K562 (cell line): ENCODE measurements around the gene MAL. TPM values are rescaled to one million over a fixed set of nuclear protein-coding genes. Genes with fewer than 3 reads are reported as not detected.

Source experiments
- ATAC-seq: fragments of 200-7000 bp; cut with Tn5 transposase; 3 replicates; pipeline ENCODE4 v1.9.1; 2020; ENCODE audit warnings: moderate library complexity
- BruUV-seq: library from RNA; stranded (reverse); fragments of 400-500 nt; replicated peaks from 2 replicates; lab custom pipeline; 2021; lab: Mats Ljungman, UMichigan
- CTCF ChIA-PET: fragments of 300-600 bp; formaldehyde crosslinking; extraction: SDS; loops from one replicate; lab custom pipeline; 2021; ENCODE audit warnings: low intra/inter-chr PET ratio; lab: Yijun Ruan, JAX
- POLR2A ChIA-PET: fragments of 300-600, 350-650 bp; sonication (Branson Sonifier 250); formaldehyde crosslinking; extraction: SDS; loops from one replicate; lab custom pipeline; 2021; ENCODE audit warnings: antibody characterized with exemption, inconsistent platforms; lab: Yijun Ruan, JAX
- DNase-seq, 4 experiments: peaks; one replicate each; pipeline versions ENCODE4 v3.0.0 to v3.0.0-alpha.2; 2011 to 2018; ENCODE audit warnings: low spot score in 3 of 4, mixed read lengths in 3 of 4; ENCODE audit errors: extremely low read depth in 1 of 4
- FAIRE-seq: peaks from 2 replicates; lab custom pipeline; 2011; peaks lifted over from hg19 to GRCh38; lab: Jason Lieb, UNC
- H2AFZ ChIP-seq: 2 replicates; pipeline ENCODE4 v1.6.0; 2011; ENCODE audit warnings: low read depth, low read length, control low read depth, inconsistent platforms
- H3K27ac ChIP-seq: fragments of 200-600 bp; 3 replicates; pipeline ENCODE4 v1.8.0; 2011; ENCODE audit warnings: low read depth, mild to moderate bottlenecking, control low read depth, inconsistent platforms, low read length, moderate library complexity, mixed read lengths; ENCODE audit errors: extremely low read depth
- H3K27me3 ChIP-seq, 2 experiments: fragments of 300-600 bp in 1 of 2; 2 replicates in 1 of 2; 3 replicates in 1 of 2; pipeline versions ENCODE4 v1.6.0 to v1.8.0; 2011; ENCODE audit warnings: inconsistent platforms in 2 of 2, low read length in 2 of 2, mild to moderate bottlenecking in 1 of 2, mixed read lengths in 1 of 2, moderate library complexity in 1 of 2; ENCODE audit not compliant: control insufficient read depth in 2 of 2, insufficient read depth in 2 of 2
- H3K36me3 ChIP-seq: fragments of 300-600 bp; 3 replicates; pipeline ENCODE4 v1.8.0; 2011; ENCODE audit warnings: mild to moderate bottlenecking, low read length, inconsistent platforms; ENCODE audit not compliant: control insufficient read depth, insufficient read depth
- H3K4me1 ChIP-seq, 2 experiments: fragments of 200-600 bp in 1 of 2; replicated peaks in 1 of 2; 2 replicates in 1 of 2; 3 replicates in 1 of 2; pipeline versions ENCODE4 v1.5.1 to v1.8.0; 2011; ENCODE audit warnings: inconsistent platforms in 2 of 2, low read length in 2 of 2, mild to moderate bottlenecking in 1 of 2, mixed read lengths in 1 of 2, moderate library complexity in 1 of 2; ENCODE audit not compliant: control insufficient read depth in 2 of 2, insufficient read depth in 2 of 2
- H3K4me2 ChIP-seq: 2 replicates; pipeline ENCODE4 v1.6.1; 2011; ENCODE audit warnings: low read length, control low read depth, inconsistent platforms, mixed read lengths; ENCODE audit not compliant: insufficient read depth
- H3K4me3 ChIP-seq: fragments of 200-600 bp; sonication (generic), shearing (Covaris generic); 2 replicates; pipeline ENCODE4 v1.5.1; 2016; ENCODE audit warnings: control low read depth, inconsistent platforms
- H3K79me2 ChIP-seq: fragments of 200-600 bp; 3 replicates; pipeline ENCODE4 v1.8.0; 2011; ENCODE audit warnings: low read length, inconsistent platforms; ENCODE audit not compliant: control insufficient read depth, insufficient read depth
- H3K9ac ChIP-seq, 2 experiments: 2 replicates each; pipeline versions ENCODE4 v1.6.0 to v1.6.1; 2011; ENCODE audit warnings: low read depth in 2 of 2, low read length in 2 of 2, control low read depth in 1 of 2, inconsistent platforms in 1 of 2, mild to moderate bottlenecking in 1 of 2, mixed read lengths in 1 of 2; ENCODE audit not compliant: insufficient read depth in 1 of 2
- H3K9me1 ChIP-seq: one replicate; pipeline ENCODE4 v1.6.0; 2011; ENCODE audit warnings: inconsistent platforms, mild to moderate bottlenecking, low read length, moderate library complexity; ENCODE audit not compliant: control insufficient read depth, insufficient read depth
- H3K9me3 ChIP-seq: replicated peaks from 2 replicates; pipeline ENCODE4 v1.5.1; 2011; ENCODE audit warnings: low read depth, low read length, inconsistent platforms; ENCODE audit not compliant: control insufficient read depth, insufficient read depth
- H4K20me1 ChIP-seq: replicated peaks from 2 replicates; pipeline ENCODE4 v1.6.1; 2011; ENCODE audit warnings: low read length, inconsistent platforms, mixed read lengths; ENCODE audit not compliant: control insufficient read depth, insufficient read depth
- GABPB1 ChIP-seq: sonication (generic); formaldehyde crosslinking; IDR thresholded peaks from 2 replicates; pipeline ENCODE4 v1.8.0; 2022; ENCODE audit warnings: mild to moderate bottlenecking, missing genetic modification reagents
- GATAD2B ChIP-seq: fragments of 450-650 bp; IDR thresholded peaks from 2 replicates; pipeline ENCODE4 v1.6.1; 2017; ENCODE audit warnings: mild to moderate bottlenecking, borderline replicate concordance
- SIN3A ChIP-seq, 2 experiments: fragments of 150-350 bp in 1 of 2; IDR thresholded peaks; 2 replicates each; pipeline ENCODE4 v1.6.1; 2011 to 2016; ENCODE audit warnings: borderline replicate concordance in 2 of 2, low read depth in 2 of 2, low read length in 2 of 2, mild to moderate bottlenecking in 2 of 2, moderate library complexity in 2 of 2; ENCODE audit not compliant: control insufficient read depth in 1 of 2
- TCFL5 ChIP-seq: fragments of 250-450 bp; sonication (Bioruptor Pico); conservative IDR thresholded peaks from 2 replicates; pipeline ENCODE4 v1.6.1; 2021; ENCODE audit warnings: mild to moderate bottlenecking, moderate library complexity, matching md5 sums
- ZFPM2 ChIP-seq: fragments of 250-450 bp; sonication (Bioruptor Pico); IDR thresholded peaks from 2 replicates; pipeline ENCODE4 v1.5.1; 2022; ENCODE audit warnings: mild to moderate bottlenecking
- ZNF217 ChIP-seq: sonication (generic); formaldehyde crosslinking; IDR thresholded peaks from 2 replicates; pipeline ENCODE4 v1.8.0; 2022; ENCODE audit warnings: mild to moderate bottlenecking, missing genetic modification reagents
- WGBS: fragments of 100-300 bp; shearing (Covaris generic); methylation state at CpG from one replicate; pipeline ENCODE4 v1.1.6; 2016; ENCODE audit warnings: low coverage, mixed read lengths; ENCODE audit not compliant: insufficient coverage; ENCODE audit errors: missing lambda C conversion rate; 5-methylcytosine and 5-hydroxymethylcytosine counted together
- in situ Hi-C: fragments of 300-500 bp; cut with MboI; formaldehyde crosslinking; loops from 4 replicates; pipeline ENCODE4 v1.15.0; 2018; ENCODE audit warnings: inconsistent platforms, mixed read lengths
- intact Hi-C: fragments of 100-400 bp; cut with micrococcal nuclease; formaldehyde crosslinking; loops from 2 replicates; pipeline ENCODE4 v1.14.2; 2022
- polyA plus RNA-seq, 8 experiments: library from polyadenylated mRNA; depleted of rRNA in 4 of 8; stranded (reverse) in 5 of 8; unstranded in 3 of 8; fragments of >200 nt; fragmentation: Nextera tagmentation in 2 of 8; fragmentation: Illumina TruSeq in 1 of 8; extraction: Ambion mirVana in 2 of 8; extraction: Trizol in 1 of 8; gene quantifications; 2 replicates each; pipeline versions ENCODE4 v1.2.1 to v1.2.3, GENCODE V29; 2011 to 2014; ENCODE audit warnings: inconsistent platforms in 1 of 8, missing spikeins in 1 of 8
- total RNA-seq, 7 experiments: library from RNA; depleted of rRNA in 6 of 7; stranded (reverse); fragments of >200 nt in 6 of 7; fragmentation: Illumina TruSeq in 2 of 7; extraction: Trizol in 2 of 7; gene quantifications; 2 replicates each; pipeline versions ENCODE4 v1.2.1 to v1.2.3, GENCODE V29; 2011 to 2021; ENCODE audit warnings: low replicate concordance in 1 of 7

MAL gene
- total and polyA plus RNA-seq, 9 of the 15 experiments (the other 6 are each of a cell fraction or from before 2014, with no cell fraction given), result not detected

DNA sequence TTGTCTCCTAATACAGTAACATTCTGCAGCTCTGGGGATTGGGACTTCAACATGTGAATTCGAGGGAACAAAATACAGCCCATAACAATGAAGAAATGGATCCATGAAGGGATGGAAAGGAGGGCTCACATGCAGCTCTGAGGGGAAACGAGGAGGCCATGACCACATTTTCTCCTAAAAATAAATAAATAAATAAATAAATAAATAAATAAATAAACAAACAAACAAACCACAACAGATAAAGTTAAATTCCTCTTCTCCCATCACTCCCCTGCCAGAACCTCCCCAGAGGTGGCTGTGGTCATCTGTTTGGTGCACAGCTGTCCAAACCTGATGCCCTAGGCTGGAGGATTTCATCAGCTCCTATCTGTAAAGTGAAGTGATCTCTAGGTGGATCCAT, 42.7 kb downstream of the MAL start:
- DNase-seq (no peak), ATAC-seq (no peak), FAIRE-seq (no peak)
- no peaks in the 10 kb centered on the region for H3K9me1 ChIP-seq
- in situ Hi-C loops (no loop called here), intact Hi-C loops (no loop called here)
- no TSS peak for BruUV-seq
- H3K4me2 ChIP-seq, result no peak overlapping the region
- H3K36me3 ChIP-seq, result no peaks in the 10 kb centered on the region
- H3K27ac ChIP-seq, result no peak overlapping the region
- H3K9me3 ChIP-seq, result no peaks in the 10 kb centered on the region
- TF ChIP-seq ZFPM2 (CRISPR knock-in tag), result no peak
- H3K79me2 ChIP-seq, result no peaks in the 10 kb centered on the region
- no peak overlapping the region for H3K9ac ChIP-seq
- peaks cover 15 to 22% of the 10 kb centered on the region in 2 experiments for H3K27me3 ChIP-seq
- CTCF ChIA-PET, result no interaction called here
- no peaks in the 10 kb centered on the region for H4K20me1 ChIP-seq
- POLR2A ChIA-PET, result no interaction called here
- H3K4me1 ChIP-seq, result no peaks in the 10 kb centered on the region
- 0% methylated on average over 2 of the region's 2 CpGs for WGBS
- no peak overlapping the region for H2AFZ ChIP-seq
- H3K4me3 ChIP-seq, result no peak overlapping the region

DNA sequence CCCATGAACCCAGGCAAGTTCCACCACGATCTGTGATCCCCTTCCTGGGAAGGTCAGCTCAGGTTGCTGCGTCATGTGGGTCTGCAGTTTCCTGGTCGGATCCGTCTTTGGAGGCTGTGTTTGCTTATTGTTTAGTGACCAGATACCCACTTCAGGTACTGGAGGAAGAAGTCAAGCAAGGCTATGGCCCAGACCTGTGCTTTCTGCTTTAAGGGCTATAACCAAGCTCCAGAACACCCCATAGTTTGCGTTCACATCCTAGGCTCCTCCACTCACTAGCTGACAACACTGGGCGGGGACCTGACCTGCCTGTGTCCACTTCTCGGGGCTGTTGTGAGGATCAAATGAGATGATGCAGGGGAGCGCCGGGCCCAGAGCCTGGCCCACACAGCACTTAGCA, 44.0 kb downstream of the MAL start:
- in situ Hi-C loops (no loop called here), intact Hi-C loops (no loop called here)
- no peaks in the 10 kb centered on the region for H3K36me3 ChIP-seq
- no peaks in the 10 kb centered on the region for H3K79me2 ChIP-seq
- no peak overlapping the region for H3K27ac ChIP-seq
- WGBS, result 4% methylated on average over 9 of the region's 9 CpGs
- ATAC-seq, result peak; percentile 40; the same call in 2 of the 3 replicates
- CTCF ChIA-PET, result no interaction called here
- H3K9me1 ChIP-seq, result no peaks in the 10 kb centered on the region
- no peak overlapping the region for H3K4me3 ChIP-seq
- H3K4me1 ChIP-seq, result no peaks in the 10 kb centered on the region
- peak in 1 of 4 experiments; percentile 4 for DNase-seq
- H3K9ac ChIP-seq, result no peak overlapping the region
- FAIRE-seq, result no peak
- no peaks in the 10 kb centered on the region for H3K9me3 ChIP-seq
- no peak overlapping the region for H2AFZ ChIP-seq
- POLR2A ChIA-PET, result no interaction called here
- H3K27me3 ChIP-seq, result peaks cover 15 to 28% of the 10 kb centered on the region in 2 experiments
- TF ChIP-seq ZNF217 (no peak), GATAD2B (no peak), TCFL5 (CRISPR knock-in tag) (no peak), GABPB1 (CRISPR knock-in tag) (no peak), SIN3A (IDR thresholded peaks at IDR 0.05; ENCODE audit: borderline replicate concordance in 2 of 2, control insufficient read depth in 1 of 2, low read depth in 2 of 2, low read length in 2 of 2) (no peak)
- TF ChIP-seq, all 486 proteins: peak for 0
- Histone ChIP-seq H3K4me2 (no peak overlapping the region; the same call in 1 of the 2 replicates), H4K20me1 (no peaks in the 10 kb centered on the region)
- BruUV-seq, result no TSS peak
